ENCODE results near the gene SNTG2. TPM values are rescaled to one million over a fixed set of nuclear protein-coding genes. Genes with fewer than 3 reads are reported as not detected.

The SNTG2 gene
- total RNA-seq, 4 donors from 2014 or later = 4.2 to 14.2 (median 9.2) TPM

- intact Hi-C loops (cut with DNase I) = no loop called here
- 91 to 92% methylated on average over 7 of the region's 7 CpGs for WGBS, 2 donors
- TF ChIP-seq CTCF (IDR thresholded peaks at IDR 0.05) (no peak), POLR2A (IDR thresholded peaks at IDR 0.05) (no peak)
These were observed 368.7 kb downstream of the SNTG2 start for GRCh38 chr2:1319393-1319792.

GRCh38 chr2:1321321-1321720 lies 370.7 kb downstream of the SNTG2 start:
- intact Hi-C loops (cut with DNase I) = no loop called here
- 88 to 93% methylated on average over 9 of the region's 9 CpGs for WGBS, 2 donors
- no peaks in the 10 kb centered on the region for H3K9me3 ChIP-seq

More at GRCh38 chr2:1319393-1319792, 368.7 kb downstream of the SNTG2 start:
- Histone ChIP-seq H3K4me1 (peaks cover 0 to 6% of the 10 kb centered on the region in 2 donors), H3K27me3 (no peaks in the 10 kb centered on the region), H3K9me3 (no peaks in the 10 kb centered on the region), H3K4me3 (replicated peaks in 1 of 3) (no peak overlapping the region), H3K36me3 (no peaks in the 10 kb centered on the region), H3K27ac (no peak overlapping the region)
- DNase-seq = no peak

GRCh38 chr2:1324884-1325283 lies 374.2 kb downstream of the SNTG2 start:
- H3K9me3 ChIP-seq = no peaks in the 10 kb centered on the region
- no peak for TF ChIP-seq CTCF (IDR thresholded peaks at IDR 0.05)
- TF ChIP-seq POLR2A (IDR thresholded peaks at IDR 0.05) = no peak

More at GRCh38 chr2:1321321-1321720, 370.7 kb downstream of the SNTG2 start:
- TF ChIP-seq CTCF (IDR thresholded peaks at IDR 0.05) (no peak), POLR2A (IDR thresholded peaks at IDR 0.05) (no peak)
- Histone ChIP-seq H3K4me1 (peaks cover 5 to 14% of the 10 kb centered on the region in 2 donors), H3K36me3 (no peaks in the 10 kb centered on the region), H3K4me3 (replicated peaks in 1 of 3) (no peak overlapping the region), H3K27me3 (no peaks in the 10 kb centered on the region), H3K27ac (no peak overlapping the region)
- no peak for DNase-seq

GRCh38 chr2:1328684-1329083 lies 378.0 kb downstream of the SNTG2 start:
- no peak for DNase-seq
- H3K4me1 ChIP-seq = peaks cover 5 to 14% of the 10 kb centered on the region in 2 donors
- no peaks in the 10 kb centered on the region for H3K9me3 ChIP-seq
- TF ChIP-seq POLR2A (IDR thresholded peaks at IDR 0.05) (no peak), CTCF (IDR thresholded peaks at IDR 0.05) (no peak)
- 94 to 95% methylated on average over 5 of the region's 5 CpGs for WGBS, 2 donors
- no peaks in the 10 kb centered on the region for H3K27me3 ChIP-seq
- intact Hi-C loops (cut with DNase I) = no loop called here
- H3K27ac ChIP-seq = no peak overlapping the region
- no peaks in the 10 kb centered on the region for H3K36me3 ChIP-seq
- H3K4me3 ChIP-seq (replicated peaks in 1 of 3) = no peak overlapping the region

More at GRCh38 chr2:1324884-1325283, 374.2 kb downstream of the SNTG2 start:
- 97% methylated on average over 2 of the region's 2 CpGs for WGBS, 2 donors
- Histone ChIP-seq H3K27me3 (no peaks in the 10 kb centered on the region), H3K4me3 (replicated peaks in 1 of 3) (no peak overlapping the region), H3K36me3 (no peaks in the 10 kb centered on the region), H3K27ac (no peak overlapping the region), H3K4me1 (peaks cover 5 to 14% of the 10 kb centered on the region in 2 donors)
- peak in 1 of 2 donors; percentile 40 for DNase-seq
- intact Hi-C loops (cut with DNase I) = no loop called here

- Histone ChIP-seq H3K27me3 (no peaks in the 10 kb centered on the region), H3K4me1 (no peaks in the 10 kb centered on the region), H3K4me3 (replicated peaks in 1 of 3) (no peak overlapping the region), H3K27ac (no peak overlapping the region), H3K36me3 (no peaks in the 10 kb centered on the region), H3K9me3 (no peaks in the 10 kb centered on the region)
- 74 to 79% methylated on average over 10 of the region's 10 CpGs for WGBS, 2 donors
- intact Hi-C loops (cut with DNase I) = no loop called here
- TF ChIP-seq CTCF (IDR thresholded peaks at IDR 0.05) (no peak), POLR2A (IDR thresholded peaks at IDR 0.05) (no peak)
- no peak for DNase-seq
These were observed 388.9 kb downstream of the SNTG2 start for GRCh38 chr2:1339388-1340140.
